ENCODE data around the gene MS4A10. TPM values are rescaled to one million over a fixed set of nuclear protein-coding genes. Genes with fewer than 3 reads are reported as not detected.

Gene MS4A10
- total and polyA plus RNA-seq, 10 of the 15 experiments (the other 5 are each of a cell fraction or from before 2014, with no cell fraction given): not detected

DNA sequence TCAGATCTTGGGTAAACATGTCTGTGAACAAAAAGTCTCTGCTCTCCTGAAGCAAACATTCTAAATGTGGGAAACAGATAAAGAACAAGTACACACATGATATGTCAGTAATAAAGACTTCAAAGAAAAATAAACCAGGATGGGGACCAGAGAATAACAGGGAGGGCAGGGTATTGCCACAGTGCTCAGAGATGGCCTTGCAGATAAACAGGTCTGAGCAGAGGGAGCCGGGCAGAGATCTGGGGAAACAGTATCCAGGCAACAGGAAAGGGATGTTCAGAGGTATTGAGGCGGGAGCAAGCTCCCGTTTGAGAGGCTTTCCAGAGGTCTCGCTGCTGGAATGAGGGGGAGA is 59.7 kb downstream of the MS4A10 start:
- DNase-seq (ENCODE audit: low read depth, low spot score): no peak
- peak overlapping the region; percentile 92; the same call in 1 of the 2 replicates for H3K4me3 ChIP-seq
- POLR2A ChIA-PET: interaction anchor here (0.5 kb wide), 1 partner anchor 74 kb away, joined by 4 read pairs; no protein-coding TSS in a partner anchor
- in situ Hi-C loops (cut with MboI) (no loop called here), intact Hi-C loops (cut with micrococcal nuclease; ENCODE audit: unreplicated experiment) (loop anchor here (2.0 to 10.0 kb wide), 2 partner anchors 54 to 110 kb away; partner anchors contain the start of gene SLC15A3)
- H3K79me2 ChIP-seq (ENCODE audit: control insufficient read depth, insufficient read depth, low read length): peaks cover 48% of the 10 kb centered on the region
- H3K36me3 ChIP-seq (ENCODE audit: control insufficient read depth in 2 of 2, insufficient read depth in 2 of 2, low read length in 1 of 2): peaks cover 2 to 18% of the 10 kb centered on the region in 2 experiments; a peak in 3 of 4 replicates
- RAD21 ChIA-PET (ENCODE audit: unreplicated experiment): interaction anchor here (2.0 kb wide), 1 partner anchor 13 kb away, joined by 9 read pairs; no protein-coding TSS in a partner anchor
- BruUV-seq (replicated peaks): no TSS peak
- H4K20me1 ChIP-seq (ENCODE audit: control insufficient read depth, insufficient read depth): no peaks in the 10 kb centered on the region
- peak overlapping the region; percentile 92 for H3K4me2 ChIP-seq (ENCODE audit: control insufficient read depth, insufficient read depth)
- H3K4me1 ChIP-seq (ENCODE audit: control insufficient read depth, insufficient read depth, low read length): peaks cover 4% of the 10 kb centered on the region
- no peaks in the 10 kb centered on the region for H3K9me3 ChIP-seq (replicated peaks; ENCODE audit: control insufficient read depth, insufficient read depth, low read length)
- TF ChIP-seq HDAC2 (IDR thresholded peaks at IDR 0.05): no peak
- no peak for TF ChIP-seq NR2F1 (conservative IDR thresholded peaks at IDR 0.05)
- no peak for TF ChIP-seq BACH1 (IDR thresholded peaks at IDR 0.05; ENCODE audit: borderline replicate concordance)
- TF ChIP-seq NFYB (IDR thresholded peaks at IDR 0.05; ENCODE audit: insufficient read depth, low read depth, low read length): no peak
- no peak for TF ChIP-seq ZNF384 (IDR thresholded peaks at IDR 0.05; ENCODE audit: borderline replicate concordance, low read depth, low read length)
- TF ChIP-seq YY1 (IDR thresholded peaks at IDR 0.05; ENCODE audit: low read depth, low read length): no peak
- TF ChIP-seq, protein P1, sequence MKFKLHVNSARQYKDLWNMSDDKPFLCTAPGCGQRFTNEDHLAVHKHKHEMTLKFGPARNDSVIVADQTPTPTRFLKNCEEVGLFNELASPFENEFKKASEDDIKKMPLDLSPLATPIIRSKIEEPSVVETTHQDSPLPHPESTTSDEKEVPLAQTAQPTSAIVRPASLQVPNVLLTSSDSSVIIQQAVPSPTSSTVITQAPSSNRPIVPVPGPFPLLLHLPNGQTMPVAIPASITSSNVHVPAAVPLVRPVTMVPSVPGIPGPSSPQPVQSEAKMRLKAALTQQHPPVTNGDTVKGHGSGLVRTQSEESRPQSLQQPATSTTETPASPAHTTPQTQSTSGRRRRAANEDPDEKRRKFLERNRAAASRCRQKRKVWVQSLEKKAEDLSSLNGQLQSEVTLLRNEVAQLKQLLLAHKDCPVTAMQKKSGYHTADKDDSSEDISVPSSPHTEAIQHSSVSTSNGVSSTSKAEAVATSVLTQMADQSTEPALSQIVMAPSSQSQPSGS (IDR thresholded peaks at IDR 0.05; ENCODE audit: low read length): no peak
- no peak for TF ChIP-seq IRF5 (IDR thresholded peaks at IDR 0.05; ENCODE audit: borderline replicate concordance)
- TF ChIP-seq KAT2A (conservative IDR thresholded peaks at IDR 0.05; ENCODE audit: control insufficient read depth, low read depth, low read length): no peak
- TF ChIP-seq TCF12 (IDR thresholded peaks at IDR 0.05; ENCODE audit: low read depth, low read length): no peak
- no peak for TF ChIP-seq FOXK2 (IDR thresholded peaks at IDR 0.05)
- no peak for TF ChIP-seq ESRRA (IDR thresholded peaks at IDR 0.05; ENCODE audit: low read length)
- TF ChIP-seq, protein P2, sequence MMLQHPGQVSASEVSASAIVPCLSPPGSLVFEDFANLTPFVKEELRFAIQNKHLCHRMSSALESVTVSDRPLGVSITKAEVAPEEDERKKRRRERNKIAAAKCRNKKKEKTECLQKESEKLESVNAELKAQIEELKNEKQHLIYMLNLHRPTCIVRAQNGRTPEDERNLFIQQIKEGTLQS (IDR thresholded peaks at IDR 0.05; ENCODE audit: borderline replicate concordance, extremely low read depth, low read depth, low read length): no peak
- no peak for TF ChIP-seq CEBPZ (IDR thresholded peaks at IDR 0.05; ENCODE audit: low read depth, low read length)
- no peak for TF ChIP-seq PAX8 (IDR thresholded peaks at IDR 0.05)
- TF ChIP-seq SMAD1 (IDR thresholded peaks at IDR 0.05; ENCODE audit: low read depth, partially characterized antibody): no peak
- no peak for TF ChIP-seq JUND (IDR thresholded peaks at IDR 0.05; ENCODE audit: low read depth, low read length)
- ATAC-seq: no peak
- SMC1A ChIA-PET (ENCODE audit: uncharacterized antibody, unreplicated experiment): interaction anchor here (1.7 to 1.8 kb wide), 2 partner anchors 22 to 57 kb away, joined by 4 read pairs; no protein-coding TSS in a partner anchor
- 41% methylated on average over 4 of the region's 4 CpGs for WGBS (ENCODE audit: insufficient coverage, insufficient replicate concordance, low lambda C conversion rate, missing lambda C conversion rate)
- H2AFZ ChIP-seq (ENCODE audit: control insufficient read depth, low read depth, low read length): no peak overlapping the region
- H3K9ac ChIP-seq (ENCODE audit: control insufficient read depth, insufficient read depth, low read length): no peak overlapping the region
- CTCF ChIA-PET: interaction anchor here (3.2 kb wide), 1 partner anchor 14 kb away, joined by 18 read pairs; no protein-coding TSS in a partner anchor
- H3K27ac ChIP-seq (ENCODE audit: control insufficient read depth, insufficient read depth): no peak overlapping the region
- FAIRE-seq: no peak
- H3K27me3 ChIP-seq (replicated peaks in 1 of 2; ENCODE audit: control insufficient read depth in 2 of 2, insufficient read depth in 2 of 2, low read length in 1 of 2): no peaks in the 10 kb centered on the region
